Measurements from ENCODE around the gene PGRMC2.

DNA sequence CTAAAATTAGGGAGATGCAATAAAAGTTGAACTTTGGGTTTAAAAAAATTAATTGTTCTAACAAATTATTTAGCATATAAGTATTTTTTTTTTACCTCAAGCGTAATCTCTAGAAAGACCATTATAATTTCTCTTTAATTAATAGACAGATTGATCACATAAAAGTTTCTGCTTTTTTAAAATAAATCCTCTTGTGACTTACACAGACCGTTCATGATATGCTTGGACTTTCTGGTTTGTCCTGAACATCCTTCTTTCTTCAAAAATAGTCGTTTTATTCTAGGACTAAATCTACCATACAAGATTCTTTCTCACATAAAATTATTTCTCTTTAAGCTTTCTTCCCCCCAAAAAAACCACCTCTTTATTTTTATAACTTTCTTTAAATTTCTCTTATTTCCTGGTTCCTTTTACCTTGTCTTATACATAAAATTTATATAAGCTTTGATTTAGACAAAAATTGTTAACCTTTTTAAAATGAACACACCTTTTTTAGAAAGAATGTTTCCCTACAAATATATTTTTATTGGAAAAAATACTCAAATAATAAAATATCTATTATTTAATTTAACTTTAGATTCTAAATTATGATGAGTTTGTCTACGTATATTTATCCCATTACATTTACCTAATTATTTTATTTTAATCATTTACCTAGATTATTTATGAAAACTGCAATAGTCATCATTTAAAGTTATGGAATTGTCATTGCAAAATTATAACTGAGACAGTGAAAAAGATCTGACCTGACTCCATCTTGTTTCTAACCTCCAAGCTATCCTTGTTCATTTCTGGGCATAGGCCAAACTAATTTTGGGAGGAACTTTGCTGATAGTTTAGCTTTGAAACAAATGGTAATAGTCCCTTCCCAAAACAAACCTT, 37.6 kb downstream of the PGRMC2 start:
- TF ChIP-seq, protein P1, sequence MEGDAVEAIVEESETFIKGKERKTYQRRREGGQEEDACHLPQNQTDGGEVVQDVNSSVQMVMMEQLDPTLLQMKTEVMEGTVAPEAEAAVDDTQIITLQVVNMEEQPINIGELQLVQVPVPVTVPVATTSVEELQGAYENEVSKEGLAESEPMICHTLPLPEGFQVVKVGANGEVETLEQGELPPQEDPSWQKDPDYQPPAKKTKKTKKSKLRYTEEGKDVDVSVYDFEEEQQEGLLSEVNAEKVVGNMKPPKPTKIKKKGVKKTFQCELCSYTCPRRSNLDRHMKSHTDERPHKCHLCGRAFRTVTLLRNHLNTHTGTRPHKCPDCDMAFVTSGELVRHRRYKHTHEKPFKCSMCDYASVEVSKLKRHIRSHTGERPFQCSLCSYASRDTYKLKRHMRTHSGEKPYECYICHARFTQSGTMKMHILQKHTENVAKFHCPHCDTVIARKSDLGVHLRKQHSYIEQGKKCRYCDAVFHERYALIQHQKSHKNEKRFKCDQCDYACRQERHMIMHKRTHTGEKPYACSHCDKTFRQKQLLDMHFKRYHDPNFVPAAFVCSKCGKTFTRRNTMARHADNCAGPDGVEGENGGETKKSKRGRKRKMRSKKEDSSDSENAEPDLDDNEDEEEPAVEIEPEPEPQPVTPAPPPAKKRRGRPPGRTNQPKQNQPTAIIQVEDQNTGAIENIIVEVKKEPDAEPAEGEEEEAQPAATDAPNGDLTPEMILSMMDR (IDR thresholded peaks at IDR 0.05; ENCODE audit: poor library complexity): no peak
- TF ChIP-seq EZH2 (IDR thresholded peaks at IDR 0.05; ENCODE audit: borderline replicate concordance) (no peak), EZH2phosphoT487 (IDR thresholded peaks at IDR 0.05; ENCODE audit: low read depth, severe bottlenecking, unreplicated experiment) (no peak)
